ENCODE measurements around the gene DNAH17.
A peak's percentile ranks its signal among the peaks of the same experiment; 100 is the strongest.

The DNAH17 gene

DNA sequence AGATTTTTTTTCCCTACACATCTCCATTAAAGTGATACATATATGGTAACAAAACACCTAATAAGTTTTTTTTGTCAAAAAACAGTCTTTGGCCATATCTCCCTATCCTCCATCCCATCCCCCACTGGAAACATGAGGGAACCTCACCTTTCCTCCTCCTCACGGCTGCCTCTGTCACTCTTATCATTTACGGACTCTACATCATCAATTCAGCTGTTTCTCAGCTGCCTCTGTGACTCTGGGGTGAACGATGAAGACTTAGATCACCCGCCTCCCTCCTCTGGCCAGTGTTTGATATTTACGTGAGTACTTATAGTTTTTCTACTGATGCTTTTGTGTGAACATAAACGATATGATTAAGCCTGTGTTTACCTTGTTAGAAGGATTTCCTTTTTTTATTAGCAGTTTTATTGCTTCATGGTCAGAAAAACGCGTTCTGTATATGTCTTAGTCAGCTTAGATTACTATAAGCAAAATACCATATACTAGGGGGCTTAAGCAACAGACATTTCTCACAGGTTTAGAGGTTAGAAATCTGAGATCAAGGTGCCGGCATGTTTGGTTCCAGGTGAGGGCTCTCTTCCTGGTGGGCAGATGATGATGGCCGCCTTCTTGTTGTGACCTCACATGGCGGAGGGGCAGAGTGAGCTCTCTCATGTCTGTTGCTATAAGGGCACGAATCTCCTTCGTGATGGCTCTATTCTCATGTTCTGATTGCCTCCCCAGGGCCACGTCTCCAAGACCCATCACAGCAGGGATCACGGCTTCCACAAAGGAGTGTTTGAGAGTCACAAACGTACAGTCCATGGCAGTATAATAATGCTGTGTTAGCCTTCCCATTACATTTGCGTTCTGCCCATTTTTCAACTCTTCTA, 32.1 kb downstream of the DNAH17 start:
- DNase-seq (ENCODE audit: low spot score) = no peak

DNA sequence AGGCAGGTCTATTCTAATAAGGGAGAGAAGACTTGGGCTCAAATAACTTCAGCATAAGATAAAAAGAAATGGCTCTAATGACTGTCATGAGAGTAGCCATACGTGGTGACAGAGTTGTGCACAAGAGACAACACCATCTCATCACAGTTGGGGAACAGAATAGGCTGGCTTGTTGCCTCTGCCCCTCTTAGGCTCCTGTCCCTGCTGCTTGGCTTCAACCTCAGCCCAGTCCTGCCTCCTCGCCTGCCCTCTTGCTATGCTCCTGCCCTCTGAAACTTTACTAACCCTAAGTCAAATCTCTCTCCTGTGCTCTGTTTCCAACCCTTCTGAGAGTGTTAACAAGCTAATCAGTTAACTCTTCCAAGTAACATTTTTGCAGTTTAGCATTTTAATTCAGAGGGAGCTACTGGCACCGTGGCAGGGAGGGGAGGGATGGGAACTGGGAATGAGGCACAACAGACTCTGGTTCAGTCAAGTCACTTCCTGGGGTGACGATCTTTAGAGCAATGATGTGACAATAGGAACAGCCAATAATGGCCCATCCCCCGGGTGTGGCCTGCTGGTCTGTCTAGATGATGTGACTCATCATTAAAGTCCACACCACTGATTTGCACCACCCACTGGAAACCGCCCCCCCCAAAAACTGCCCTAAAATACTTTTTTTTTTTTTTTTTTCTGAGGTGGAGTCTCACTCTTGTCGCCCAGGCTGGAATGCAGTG, 35.5 kb downstream of the DNAH17 start:
- no peak for DNase-seq (ENCODE audit: low spot score)

DNA sequence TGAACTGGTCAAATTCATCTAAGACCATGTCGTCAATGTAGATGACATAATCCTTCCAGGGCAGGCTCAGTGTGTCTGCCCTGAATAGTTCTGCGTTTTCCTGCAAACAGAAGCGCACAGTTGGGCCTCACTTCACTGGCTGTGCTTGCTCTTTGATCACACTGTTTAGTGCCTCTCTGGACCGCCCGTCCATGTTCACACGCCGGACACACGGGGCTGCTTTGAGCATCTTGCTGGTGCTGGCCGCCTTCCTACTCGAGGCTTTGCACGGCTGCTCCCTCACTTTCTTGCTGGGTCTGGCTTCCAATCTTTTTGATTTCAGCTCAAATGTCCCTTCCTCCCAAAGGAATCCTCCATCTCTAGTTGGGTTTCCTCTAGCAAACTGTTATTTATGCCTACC, 37.4 kb downstream of the DNAH17 start:
- DNase-seq (ENCODE audit: low spot score) = no peak

DNA sequence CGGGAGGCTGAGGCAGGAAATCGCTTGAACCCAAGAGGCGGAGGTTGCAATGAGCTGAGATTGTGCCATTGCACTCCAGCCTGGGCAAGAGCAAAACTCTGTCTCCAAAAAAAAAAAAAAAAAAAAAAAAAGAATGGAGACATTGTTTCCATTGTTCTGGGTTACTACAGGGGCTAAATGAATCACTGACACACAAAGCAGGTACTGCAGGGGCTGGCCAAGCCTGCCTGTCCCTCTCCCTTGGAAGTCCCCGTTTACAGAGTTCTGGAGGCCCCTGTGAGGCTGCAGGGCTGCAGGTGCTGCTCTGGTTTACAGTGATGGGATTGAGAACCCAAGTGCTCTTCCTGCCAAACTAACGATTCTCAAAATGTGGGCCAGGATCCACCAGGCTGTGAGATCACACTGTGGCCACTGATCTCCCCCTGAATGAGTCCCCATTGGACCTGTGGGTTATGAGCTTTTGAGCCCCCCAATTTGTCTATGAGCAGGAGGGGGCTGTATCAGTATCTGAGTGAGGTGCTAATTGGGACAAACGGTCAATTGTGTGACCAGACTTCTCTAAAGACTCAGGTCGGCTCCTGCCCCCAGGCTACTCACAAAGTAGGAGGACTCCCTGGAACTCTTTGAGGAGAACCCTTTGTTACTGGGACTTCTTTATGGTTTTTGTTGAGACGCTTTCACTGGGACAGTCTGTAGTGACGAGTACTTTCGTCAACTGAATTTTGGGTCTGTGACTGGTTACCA, 39.0 kb downstream of the DNAH17 start:
- DNase-seq (ENCODE audit: low spot score) = peak; percentile 52

DNA sequence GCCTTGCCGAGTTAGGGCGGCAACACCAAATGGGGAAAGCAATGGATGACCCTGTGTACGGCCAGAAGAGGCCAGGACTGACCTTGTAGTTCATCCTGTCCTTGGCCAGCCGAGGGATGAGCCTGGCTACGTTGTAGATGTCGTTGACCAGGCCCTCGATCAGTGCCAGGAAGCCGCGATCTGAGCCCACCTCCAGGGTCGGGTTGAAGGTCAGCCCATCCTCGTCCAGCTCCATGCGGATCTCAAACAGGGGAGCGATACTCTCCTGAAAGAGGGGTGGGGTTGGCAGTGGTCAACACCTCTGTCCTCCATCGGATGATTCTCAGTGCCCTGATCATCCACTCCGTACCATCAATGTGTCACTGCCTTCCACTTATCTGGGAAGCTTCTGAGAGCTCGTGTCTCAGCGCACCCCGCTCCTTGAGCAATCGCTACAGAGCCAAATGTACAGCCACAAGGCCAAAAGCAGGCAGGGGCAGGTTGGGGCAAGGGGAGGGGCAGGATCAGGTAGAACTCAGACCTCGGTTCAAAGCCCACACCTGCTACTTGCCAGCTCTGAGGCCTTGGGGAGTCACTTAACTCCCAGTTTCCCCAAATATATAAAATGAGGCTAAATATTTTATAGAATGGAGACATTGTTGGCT, 39.9 kb downstream of the DNAH17 start:
- DNase-seq (ENCODE audit: low spot score) = no peak

DNA sequence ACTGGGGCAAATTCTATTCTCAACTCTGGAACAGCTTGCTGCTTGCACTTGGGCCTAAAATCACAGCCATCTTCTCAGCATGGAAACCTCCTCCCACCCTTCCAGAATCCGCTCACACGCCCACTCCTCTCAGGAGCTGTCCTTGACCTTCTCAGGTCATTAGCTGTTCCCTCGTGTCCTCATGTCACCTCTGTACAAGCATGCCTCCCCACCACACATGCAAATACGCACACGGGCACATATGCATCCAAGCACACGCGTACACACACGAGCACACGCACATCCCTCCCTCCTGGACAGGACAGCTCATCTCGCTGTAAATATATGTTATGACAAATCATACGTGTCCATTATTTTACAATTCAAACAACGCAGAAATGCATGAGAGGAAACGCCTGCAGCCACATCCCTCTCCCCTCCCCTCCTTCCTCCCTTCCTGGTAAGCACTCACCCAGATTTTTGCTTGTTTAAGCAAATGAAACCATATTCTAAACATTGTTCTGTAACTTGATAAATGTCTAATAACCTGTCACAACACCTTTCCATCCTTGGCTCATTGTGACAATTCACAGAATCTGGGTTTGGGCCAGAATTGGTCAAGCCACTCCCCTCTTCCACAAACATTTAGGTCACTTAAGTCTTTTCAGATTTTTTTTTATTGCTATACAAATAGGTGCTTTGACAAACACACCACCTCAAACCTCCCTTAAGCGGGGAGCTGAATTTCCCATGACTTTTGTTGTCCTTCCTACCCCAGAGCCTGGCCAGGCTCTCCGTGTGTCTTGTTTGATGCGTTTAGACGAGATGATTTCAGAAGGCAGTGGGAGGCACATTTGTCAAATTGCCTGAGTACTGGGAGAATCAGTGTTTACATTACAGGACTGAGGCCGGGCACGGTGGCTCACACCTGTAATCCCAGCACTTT, 41.7 kb downstream of the DNAH17 start:
- DNase-seq (ENCODE audit: low spot score) = no peak

DNA sequence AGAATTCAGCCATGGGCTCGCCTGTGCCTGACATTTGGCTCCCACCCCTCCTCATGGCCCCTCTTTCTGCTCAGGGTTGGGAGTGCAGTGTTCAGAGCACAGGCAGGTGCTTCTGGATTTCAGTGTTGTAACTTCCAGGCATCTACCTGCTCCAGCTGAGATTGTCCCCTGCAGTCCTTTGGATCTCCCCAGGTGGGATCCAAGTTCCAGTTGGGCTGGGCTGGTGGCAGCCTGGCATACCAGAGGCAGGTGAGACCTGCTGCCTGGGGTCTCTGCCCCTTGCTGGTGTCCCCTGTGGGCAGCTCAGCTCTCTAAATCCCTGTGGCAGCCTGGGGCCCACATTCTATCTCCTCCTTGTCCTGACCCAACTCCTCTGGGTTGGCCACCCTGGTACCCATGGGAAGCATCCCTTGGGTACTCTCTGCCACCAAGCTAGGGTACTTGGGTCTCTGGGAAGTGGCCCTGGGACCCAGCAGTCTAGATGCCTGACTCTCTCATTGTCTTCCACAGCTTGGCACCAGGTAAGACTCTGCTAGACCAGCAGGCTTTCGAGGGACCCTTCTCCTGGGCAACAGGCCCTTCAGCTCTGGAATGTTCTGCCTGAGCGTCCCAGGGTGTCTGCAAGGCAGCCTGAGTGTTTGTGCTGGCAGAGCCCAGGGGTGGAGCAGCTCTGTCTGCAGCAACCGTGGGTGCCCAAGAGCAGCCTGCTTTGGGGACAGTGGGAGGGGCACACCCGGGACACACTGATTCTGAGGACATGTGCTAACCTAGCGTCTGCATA, 42.5 kb downstream of the DNAH17 start:
- DNase-seq (ENCODE audit: low spot score) = no peak

DNA sequence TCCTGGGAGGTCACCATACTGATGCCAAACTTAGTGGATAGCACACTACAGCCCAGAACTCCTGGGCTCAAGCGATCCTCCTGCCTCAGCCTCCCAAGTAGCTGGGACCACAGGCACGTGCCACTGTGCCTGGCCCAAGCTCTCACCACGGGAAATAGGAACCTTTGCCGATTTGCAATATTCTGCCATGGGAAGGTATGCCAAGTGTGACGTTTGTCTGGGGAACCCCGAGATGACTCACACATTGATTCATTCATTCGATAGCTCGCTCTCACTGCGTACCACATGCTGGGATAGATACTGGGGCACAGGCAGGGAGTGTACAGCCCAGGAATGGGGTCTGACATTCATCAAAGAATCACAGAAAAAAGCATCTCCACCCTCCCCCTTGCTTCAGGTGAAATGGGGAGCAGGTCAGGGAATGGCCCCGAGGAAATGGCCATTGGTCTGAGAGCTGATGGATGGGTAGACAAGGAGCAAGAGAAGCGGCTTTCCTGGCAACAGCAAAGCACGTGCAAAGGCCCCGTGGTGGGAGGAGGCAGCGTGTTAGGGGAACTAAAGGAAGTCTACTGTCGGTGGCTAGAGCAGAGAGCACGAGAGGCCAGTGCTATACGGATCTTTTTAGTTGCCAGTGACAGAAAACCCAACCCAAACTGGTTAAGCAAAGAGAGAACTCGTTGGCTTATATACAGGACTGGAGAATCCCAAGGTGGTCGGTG, 44.1 kb downstream of the DNAH17 start:
- DNase-seq (ENCODE audit: low spot score) = no peak

DNA sequence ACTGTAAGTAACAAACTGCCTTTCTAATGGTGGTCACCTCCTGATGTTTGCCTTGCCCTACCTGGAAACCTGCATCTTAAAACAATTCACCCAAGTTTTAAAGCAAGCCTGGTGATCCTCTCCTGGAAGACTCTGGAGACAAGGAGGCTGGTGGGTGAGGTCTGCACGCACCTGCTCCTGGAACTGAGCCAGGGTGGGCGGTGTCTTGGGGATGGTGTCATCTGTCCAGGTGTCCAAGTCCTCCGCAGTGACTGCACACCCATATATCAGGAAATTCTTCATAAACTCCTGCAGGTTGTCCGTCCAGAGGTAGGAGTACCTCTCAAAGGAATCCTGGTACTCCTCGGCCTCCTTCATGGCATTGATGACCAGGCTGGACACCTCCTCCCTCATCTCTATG, 44.9 kb downstream of the DNAH17 start:
- no peak for DNase-seq (ENCODE audit: low spot score)

DNA sequence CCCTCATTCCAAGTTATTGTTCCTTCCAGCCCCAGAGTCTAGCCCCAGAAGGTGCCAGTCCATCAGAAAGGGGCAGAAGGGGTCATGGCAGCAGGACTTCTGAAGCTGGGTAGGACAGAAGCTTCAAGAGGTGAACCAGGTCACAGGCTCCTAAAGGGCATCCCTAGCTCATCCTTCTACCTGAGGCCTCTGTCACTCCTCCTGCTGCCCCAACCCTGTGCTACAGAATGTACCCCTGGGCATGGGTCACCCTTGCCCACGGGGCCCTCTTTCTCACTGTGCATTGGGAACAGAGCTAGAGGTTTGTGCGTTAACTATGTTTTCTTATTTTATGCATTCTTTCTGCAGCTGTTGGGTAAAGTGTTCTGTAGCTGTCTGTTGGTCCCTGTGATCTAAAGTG, 46.5 kb downstream of the DNAH17 start:
- no peak for DNase-seq (ENCODE audit: low spot score)

DNA sequence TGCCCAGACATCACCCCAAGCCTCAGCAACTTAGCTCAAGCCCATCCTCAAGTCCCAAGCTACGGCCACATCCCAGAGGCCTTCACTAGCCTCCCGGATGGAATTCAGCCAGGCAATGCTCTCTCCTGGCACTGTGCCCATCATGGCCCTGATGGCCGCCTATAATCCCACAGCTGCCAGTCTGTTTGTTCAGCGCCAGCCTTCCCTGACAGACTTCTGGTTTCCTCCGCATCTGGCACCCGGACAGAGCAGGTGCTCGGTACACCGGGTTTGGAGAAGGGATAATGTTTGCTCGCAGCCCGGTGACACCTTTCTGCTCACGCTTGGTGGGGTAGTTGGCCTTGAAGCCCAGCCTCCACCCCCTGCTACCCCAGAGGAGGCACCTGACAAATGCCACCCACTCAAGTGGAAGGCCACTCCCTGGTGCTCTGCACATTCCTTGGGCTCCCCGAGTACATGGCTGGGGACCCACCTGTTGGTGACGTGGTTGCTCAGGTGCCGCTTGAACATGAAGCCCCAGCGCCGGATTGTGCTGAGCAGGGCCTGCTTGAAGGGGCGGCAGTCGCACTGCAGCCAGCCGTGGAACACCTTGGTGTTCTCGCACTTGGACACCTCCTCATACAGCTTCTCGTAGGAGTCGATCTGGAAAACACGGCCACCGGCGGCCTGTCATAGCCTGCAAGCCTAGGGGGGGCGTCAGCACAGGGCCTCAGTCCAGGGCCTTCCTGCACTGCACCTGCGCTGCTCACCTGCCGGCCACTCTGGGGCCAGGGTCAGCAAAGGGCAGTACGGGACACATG, 47.1 kb downstream of the DNAH17 start:
- peak; percentile 41 for DNase-seq (ENCODE audit: low spot score)

DNA sequence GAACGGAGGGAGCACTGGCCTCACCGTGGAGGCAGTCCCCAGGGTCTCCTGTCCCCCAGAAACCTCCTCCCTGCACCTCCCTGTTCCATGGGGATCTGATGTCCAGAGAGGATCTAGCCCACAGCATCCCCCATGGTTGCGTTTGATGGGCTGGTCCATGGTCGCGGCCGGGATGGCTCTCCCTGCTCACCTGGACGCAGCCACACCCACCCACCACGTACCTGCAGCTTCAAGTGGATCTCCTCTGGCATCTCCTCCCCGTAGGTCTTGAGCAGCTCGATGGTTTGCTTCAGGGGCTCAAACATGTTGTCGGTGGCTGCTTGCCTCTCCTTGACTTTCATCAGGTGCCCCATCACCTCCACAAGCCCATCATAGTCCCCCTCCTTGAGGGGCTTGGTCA, 47.9 kb downstream of the DNAH17 start:
- DNase-seq (ENCODE audit: low spot score) = no peak

DNA sequence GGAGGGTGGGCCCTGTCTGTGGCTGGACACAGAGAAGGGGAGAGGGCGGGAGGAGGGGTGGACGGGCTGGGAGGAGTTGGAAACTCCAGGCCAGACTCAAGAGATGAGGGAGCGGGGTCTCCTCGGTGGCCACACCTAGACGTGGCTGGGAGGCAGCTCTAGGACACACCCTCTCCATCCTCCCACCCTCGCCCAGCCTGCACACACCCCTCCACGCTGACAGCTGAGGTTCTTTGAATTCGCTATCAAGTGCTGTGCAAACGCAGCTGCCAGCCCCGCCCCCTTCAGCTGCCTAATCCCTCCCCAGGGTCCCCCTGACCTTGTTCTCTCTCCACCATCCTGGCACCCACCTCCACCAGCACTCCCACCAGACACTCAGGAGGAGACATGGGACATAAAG, 48.7 kb downstream of the DNAH17 start:
- no peak for DNase-seq (ENCODE audit: low spot score)

DNA sequence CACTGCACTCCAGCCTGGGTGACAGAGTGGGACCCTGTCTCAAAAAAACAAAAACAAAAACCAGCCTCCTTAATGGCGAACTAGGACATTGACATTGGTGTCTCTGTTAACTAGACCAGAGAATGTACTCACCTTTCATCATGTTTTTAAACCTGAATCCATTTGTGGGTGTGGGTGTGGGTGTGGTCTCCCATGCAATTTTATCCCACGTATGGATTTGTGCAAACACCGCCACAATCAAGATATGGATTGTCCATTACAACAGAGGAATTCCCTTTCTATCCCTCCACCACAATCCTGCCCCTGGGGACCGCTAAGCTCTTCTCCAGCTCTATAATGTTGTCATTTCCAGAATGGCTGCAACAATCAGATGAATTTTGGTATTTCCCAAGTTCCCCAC, 49.9 kb downstream of the DNAH17 start:
- DNase-seq (ENCODE audit: low spot score) = no peak

DNA sequence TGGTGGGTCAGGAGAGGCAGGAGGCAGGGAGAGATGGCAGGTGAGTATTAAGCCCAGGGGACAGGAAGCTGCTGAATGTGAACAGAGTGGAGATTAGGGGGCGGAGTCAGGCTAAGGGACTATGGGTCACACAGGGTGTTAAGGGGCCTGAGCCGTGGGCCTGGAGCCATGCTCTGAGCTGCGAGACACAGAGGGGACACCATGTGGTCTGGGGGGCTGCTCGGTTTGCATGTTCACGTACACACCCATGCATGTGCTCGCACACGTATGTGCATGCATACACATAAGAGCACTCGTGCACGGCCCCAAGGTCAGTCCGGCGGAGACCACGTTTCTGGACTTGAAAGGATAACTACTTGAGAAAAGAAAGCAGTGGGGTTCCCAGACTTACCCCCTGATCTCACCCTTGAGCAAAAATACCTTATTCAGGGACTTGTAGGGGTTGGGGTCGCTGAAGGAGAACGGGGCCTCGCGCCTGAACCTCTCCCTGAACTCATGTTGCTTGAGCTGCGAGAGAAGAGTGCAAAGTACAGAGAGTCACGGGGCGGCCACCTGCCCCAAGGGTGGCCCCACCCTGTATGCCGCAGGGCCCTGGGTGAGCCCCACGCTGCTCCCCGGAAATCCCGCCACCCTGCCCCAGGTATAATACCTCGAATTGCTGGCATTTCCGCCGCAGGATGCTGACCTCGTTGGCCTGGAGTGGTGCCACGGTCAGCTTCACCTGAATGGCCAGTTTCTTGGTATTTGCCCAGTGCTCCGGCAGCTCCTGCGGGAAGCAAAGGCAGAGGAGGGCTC, 50.8 kb downstream of the DNAH17 start:
- DNase-seq (ENCODE audit: low spot score) = no peak

DNA sequence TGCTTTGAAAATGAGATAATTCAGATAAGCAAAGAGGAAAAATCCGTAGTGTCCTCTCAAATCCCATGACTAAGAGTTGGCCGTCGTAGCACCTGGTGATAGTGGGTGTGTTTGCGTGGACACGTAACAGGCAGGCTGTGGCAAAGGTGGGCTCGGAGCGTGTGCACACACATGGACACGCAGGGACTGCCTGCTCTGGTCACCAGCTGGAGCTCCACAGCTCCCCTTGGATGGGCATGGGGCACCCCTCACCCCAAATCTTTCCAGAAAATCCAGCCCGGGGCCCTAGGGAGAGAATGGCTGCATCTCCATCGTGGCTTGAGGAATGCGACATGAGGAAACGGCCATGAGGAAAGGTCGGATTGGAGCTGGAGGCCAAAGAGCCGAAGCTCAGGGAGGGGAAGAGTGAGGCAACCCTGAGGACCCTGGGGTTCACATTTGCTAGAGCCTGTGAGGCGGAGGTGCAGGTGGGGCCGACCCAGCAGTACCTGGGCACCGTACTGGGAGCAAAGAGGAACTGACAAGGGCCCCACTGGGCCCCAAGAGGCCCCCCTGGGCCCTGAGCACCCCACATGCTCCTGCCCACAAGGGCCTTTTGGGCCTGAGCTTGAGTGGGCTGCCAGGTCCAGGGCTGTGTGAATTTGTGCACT, 51.6 kb downstream of the DNAH17 start:
- DNase-seq (ENCODE audit: low spot score) = no peak

DNA sequence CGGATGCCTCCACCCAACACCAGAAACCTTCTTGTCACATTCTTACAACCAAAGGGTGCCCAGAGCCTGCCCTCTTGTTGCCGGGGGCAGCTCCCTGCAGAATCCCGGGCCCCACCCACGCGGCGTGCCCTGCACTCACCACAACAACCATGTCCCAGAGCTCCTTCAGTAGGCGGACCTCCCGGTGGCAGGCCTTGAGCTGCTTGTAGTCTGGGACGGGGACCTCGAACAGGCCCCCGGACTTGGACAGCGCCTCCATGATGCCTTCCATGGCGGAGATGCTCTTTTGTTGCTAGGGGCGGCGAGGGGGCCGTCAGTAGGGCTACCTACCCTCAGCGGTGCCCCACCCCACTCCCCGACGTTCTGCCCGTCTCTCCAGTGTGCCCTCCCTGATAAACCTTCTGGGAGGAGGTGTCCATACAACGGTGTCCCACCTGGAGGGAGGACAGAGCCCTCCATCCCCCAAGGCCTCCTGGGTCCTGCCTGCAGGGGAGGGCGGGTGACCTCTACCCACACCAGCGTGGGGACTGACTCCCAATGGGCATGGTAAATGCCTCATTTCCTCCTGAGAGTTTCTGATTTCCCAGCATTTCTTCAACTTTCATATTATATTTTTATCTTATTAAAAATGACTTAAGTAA, 52.2 kb downstream of the DNAH17 start:
- no peak for DNase-seq (ENCODE audit: low spot score)
